ENCODE results near the gene KRT73.

- TF ChIP-seq CTCF (conservative IDR thresholded peaks at IDR 0.05; ENCODE audit: low read length) (no peak), EZH2phosphoT487 (IDR thresholded peaks at IDR 0.05; ENCODE audit: borderline replicate concordance) (no peak)
These were observed 14.3 kb upstream of the KRT73 start for GRCh38 chr12:52632656-52633055.

All from Loucy (cell line).